HCT116 (cell line): ENCODE results near the gene RARG. TPM values are rescaled to one million over a fixed set of nuclear protein-coding genes. Genes with fewer than 3 reads are reported as not detected.

Source experiments
- ATAC-seq: fragments of 200-7000 bp; cut with Tn5 transposase; 2 replicates; pipeline ENCODE4 v1.9.1; 2020; ENCODE audit warnings: mild to moderate bottlenecking, moderate library complexity
- BruUV-seq: library from RNA; stranded (reverse); fragments of 400-500 nt; replicated peaks from 2 replicates; lab custom pipeline; 2021; lab: Mats Ljungman, UMichigan
- CTCF ChIA-PET: fragments of 300-600 bp; sonication (Branson Sonifier 250); formaldehyde crosslinking; loops from one replicate; lab custom pipeline; 2021; ENCODE audit warnings: antibody characterized with exemption; lab: Charles Lee
- POLR2A ChIA-PET: fragments of 300-600, 350-600 bp; sonication (Branson Sonifier 250); formaldehyde crosslinking; loops from one replicate; lab custom pipeline; 2021; ENCODE audit warnings: antibody characterized with exemption; lab: Charles Lee
- RAD21 ChIA-PET, 2 experiments: fragments of 300-600 bp; sonication (Branson Sonifier 250); formaldehyde crosslinking; loops; one replicate each; lab custom pipeline; 2023; ENCODE audit warnings: low total read pairs in 2 of 2; ENCODE audit not compliant: uncharacterized antibody in 2 of 2, unreplicated experiment in 2 of 2, low non-redundant PET in 1 of 2; lab: Charles Lee
- DNase-seq: peaks from one replicate; pipeline ENCODE4 v3.0.0-alpha.2; 2010; ENCODE audit warnings: low read depth, low spot score
- H2AFZ ChIP-seq: fragments of 200-600 bp; shearing (Covaris generic), sonication (generic); 2 replicates; pipeline ENCODE4 v1.6.1; 2017; ENCODE audit warnings: low read depth, mixed run types, mixed read lengths, antibody characterized with exemption, low read length; ENCODE audit not compliant: poor library complexity, severe bottlenecking
- H3K27ac ChIP-seq: 2 replicates; pipeline ENCODE4 v1.5.1; 2012; ENCODE audit warnings: low read depth, low read length
- H3K27me3 ChIP-seq: fragments of 200-600 bp; sonication (generic); 2 replicates; pipeline ENCODE4 v1.6.1; 2016; ENCODE audit warnings: mixed run types, low read length, mixed read lengths; ENCODE audit not compliant: insufficient read depth
- H3K36me3 ChIP-seq, 2 experiments: fragments of 200-500 bp in 1 of 2; fragments of 200-600 bp in 1 of 2; sonication (Bioruptor generic) in 1 of 2; sonication (generic) in 1 of 2; 2 replicates each; pipeline versions ENCODE4 v1.5.1 to v1.6.1; 2014 to 2016; ENCODE audit warnings: low read length in 2 of 2, inconsistent platforms in 1 of 2, mixed read lengths in 1 of 2, mixed run types in 1 of 2; ENCODE audit not compliant: insufficient read depth in 2 of 2, control insufficient read depth in 1 of 2
- H3K4me1 ChIP-seq, 2 experiments: fragments of 200-600 bp in 1 of 2; sonication (generic) in 1 of 2; 2 replicates each; pipeline versions ENCODE4 v1.5.1 to v1.6.1; 2012 to 2017; ENCODE audit warnings: low read length in 2 of 2, inconsistent platforms in 1 of 2, mild to moderate bottlenecking in 1 of 2, mixed read lengths in 1 of 2, mixed run types in 1 of 2, moderate library complexity in 1 of 2; ENCODE audit not compliant: insufficient read depth in 2 of 2, control insufficient read depth in 1 of 2
- H3K4me2 ChIP-seq: fragments of 200-600 bp; sonication (generic); 2 replicates; pipeline ENCODE4 v1.6.1; 2017; ENCODE audit warnings: mixed run types, low read length, mixed read lengths
- H3K4me3 ChIP-seq, 2 experiments: fragments of 200-600 bp in 1 of 2; sonication (generic) in 1 of 2; replicated peaks in 1 of 2; 2 replicates each; pipeline ENCODE4 v1.5.1; 2011 to 2016; ENCODE audit warnings: low read length in 2 of 2, control low read depth in 1 of 2, low read depth in 1 of 2, mild to moderate bottlenecking in 1 of 2, mixed read lengths in 1 of 2, mixed run types in 1 of 2
- H3K79me2 ChIP-seq: fragments of 200-600 bp; sonication (generic); 2 replicates; pipeline ENCODE4 v1.6.1; 2017; ENCODE audit warnings: mild to moderate bottlenecking, mixed run types, low read length, moderate library complexity, mixed read lengths; ENCODE audit not compliant: insufficient read depth
- H3K9ac ChIP-seq: fragments of 200-600 bp; sonication (generic); 2 replicates; pipeline ENCODE4 v1.6.1; 2016; ENCODE audit warnings: low read length, mixed read lengths
- H3K9me2 ChIP-seq: fragments of 200-600 bp; sonication (generic), shearing (Covaris generic); 2 replicates; pipeline ENCODE4 v1.6.1; 2017; ENCODE audit warnings: mixed run types, mild to moderate bottlenecking, moderate library complexity; ENCODE audit not compliant: insufficient read depth
- H3K9me3 ChIP-seq, 2 experiments: fragments of 200-500 bp in 1 of 2; fragments of 200-600 bp in 1 of 2; sonication (Bioruptor generic) in 1 of 2; sonication (generic) in 1 of 2; 2 replicates each; pipeline ENCODE4 v1.6.1; 2014 to 2017; ENCODE audit warnings: low read length in 2 of 2, mixed read lengths in 2 of 2, inconsistent platforms in 1 of 2, low read depth in 1 of 2, mild to moderate bottlenecking in 1 of 2, mixed run types in 1 of 2, moderate library complexity in 1 of 2; ENCODE audit not compliant: control insufficient read depth in 1 of 2, insufficient read depth in 1 of 2
- H4K20me1 ChIP-seq: fragments of 200-600 bp; sonication (generic), shearing (Covaris generic); 2 replicates; pipeline ENCODE4 v1.6.1; 2017; ENCODE audit warnings: mixed run types, mild to moderate bottlenecking, moderate library complexity; ENCODE audit not compliant: insufficient read depth
- CEBPB ChIP-seq: IDR thresholded peaks from 2 replicates; pipeline ENCODE4 v1.6.1; 2012; ENCODE audit warnings: low read depth
- CTCF ChIP-seq, 3 experiments: fragments of 200-600 bp in 1 of 3; sonication (generic) in 1 of 3; IDR thresholded peaks in 2 of 3; conservative IDR thresholded peaks in 1 of 3; 2 replicates each; pipeline ENCODE4 v1.5.1; 2012 to 2017; ENCODE audit warnings: low read depth in 2 of 3, low read length in 2 of 3, antibody characterized with exemption in 1 of 3, borderline replicate concordance in 1 of 3, control low read depth in 1 of 3, mild to moderate bottlenecking in 1 of 3, mixed read lengths in 1 of 3, mixed run types in 1 of 3, moderate library complexity in 1 of 3; ENCODE audit not compliant: insufficient read depth in 1 of 3
- EZH2phosphoT487 ChIP-seq: fragments of 200-600 bp; IDR thresholded peaks from 2 replicates; pipeline ENCODE4 v1.6.1; 2018; ENCODE audit warnings: antibody characterized with exemption, borderline replicate concordance
- JUND ChIP-seq: IDR thresholded peaks from 2 replicates; pipeline ENCODE4 v1.6.1; 2012
- SIN3A ChIP-seq: IDR thresholded peaks from 2 replicates; pipeline ENCODE4 v1.6.1; 2012; ENCODE audit warnings: low read depth
- ZFX ChIP-seq: fragments of 450-650 bp; IDR thresholded peaks from 2 replicates; pipeline ENCODE4 v1.6.1; 2017
- intact Hi-C: fragments of 100-400 bp; cut with micrococcal nuclease; formaldehyde crosslinking; loops from 2 replicates; pipeline ENCODE4 v1.10.0; 2022
- total RNA-seq: library from RNA; stranded (reverse); gene quantifications from one replicate; pipeline ENCODE4 v1.2.1, GENCODE V29; 2021; ENCODE audit not compliant: unreplicated experiment

Gene RARG
- total RNA-seq, 1 experiment from 2014 or later: 68.9 TPM

GRCh38 chr12:53268630-53269562 is 36.9 kb upstream of the RARG start:
- Histone ChIP-seq H3K36me3 (peaks cover 6 to 21% of the 10 kb centered on the region in 2 experiments; a peak in 2 of 4 replicates), H3K27me3 (no peaks in the 10 kb centered on the region), H3K4me2 (peak overlapping the region; percentile 72), H3K9ac (peak overlapping the region; percentile 81), H3K4me1 (peaks cover 11 to 28% of the 10 kb centered on the region in 2 experiments), H2AFZ (no peak overlapping the region), H3K4me3 (peak overlapping the region; percentile 65 to 81), H4K20me1 (no peaks in the 10 kb centered on the region), H3K9me2 (no peaks in the 10 kb centered on the region), H3K79me2 (peaks cover 25% of the 10 kb centered on the region), H3K9me3 (no peaks in the 10 kb centered on the region), H3K27ac (peak overlapping the region; percentile 61)
- ATAC-seq (peak; percentile 17), DNase-seq (no peak)
- TF ChIP-seq SIN3A (no peak), CTCF (IDR thresholded peaks at IDR 0.05 in 2 of 3, conservative IDR thresholded peaks at IDR 0.05 in 1 of 3; ENCODE audit: borderline replicate concordance in 1 of 3, insufficient read depth in 1 of 3, low read depth in 2 of 3, low read length in 2 of 3) (no peak), CEBPB (no peak), EZH2phosphoT487 (no peak), ZFX (peak; percentile 43; the same call in 1 of the 2 replicates), JUND (no peak)
- intact Hi-C loops: loop anchor here (1.0 kb wide), 1 partner anchor 50 kb away; no protein-coding TSS in a partner anchor
- RAD21 ChIA-PET: no interaction called here
- BruUV-seq: TSS peak; percentile 89
- CTCF ChIA-PET: interaction anchor here (1.5 kb wide), 1 partner anchor 57 kb away, joined by 7 read pairs; no protein-coding TSS in a partner anchor
- POLR2A ChIA-PET: no interaction called here
